ENCODE measurements around the gene LPIN1.
"Not testable (repeated sequence)": the region's sequence is repeated elsewhere in the genome, so short reads cannot be mapped to it uniquely, and the experiment has no call there.

Gene LPIN1

DNA sequence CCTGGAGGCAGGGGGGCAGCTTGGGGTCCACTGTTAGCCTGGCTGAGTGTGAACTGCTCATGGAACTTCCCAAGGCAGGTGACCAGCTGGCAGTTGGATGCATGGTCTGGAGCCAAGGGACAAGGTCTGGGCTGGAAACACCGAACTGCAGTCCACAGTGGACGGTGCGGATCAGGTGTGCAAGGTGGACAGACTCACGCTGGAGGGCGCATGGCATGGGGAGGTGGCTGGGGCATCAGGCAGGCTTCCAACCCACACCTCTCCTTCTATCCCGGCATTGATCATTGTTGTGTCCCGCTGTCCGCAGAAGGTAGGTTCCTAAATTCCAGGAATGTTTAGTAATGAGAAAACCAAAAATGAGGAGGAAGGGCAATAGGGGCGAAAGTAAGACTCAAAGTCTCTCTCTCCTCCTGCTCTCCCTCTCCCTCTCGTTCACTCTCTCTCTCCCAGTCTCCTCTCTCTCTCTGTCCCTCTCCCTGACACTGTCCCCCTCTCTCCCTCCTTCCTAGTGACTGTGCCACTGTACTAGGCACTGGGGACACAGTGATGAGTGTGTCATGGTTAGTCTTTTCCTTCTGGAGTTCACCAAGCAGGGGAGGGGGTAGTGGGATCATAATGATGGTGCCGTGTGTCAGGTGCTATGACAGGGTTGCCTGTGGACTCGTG lies 30.3 kb upstream of the LPIN1 start:
- DNase-seq = no peak

DNA sequence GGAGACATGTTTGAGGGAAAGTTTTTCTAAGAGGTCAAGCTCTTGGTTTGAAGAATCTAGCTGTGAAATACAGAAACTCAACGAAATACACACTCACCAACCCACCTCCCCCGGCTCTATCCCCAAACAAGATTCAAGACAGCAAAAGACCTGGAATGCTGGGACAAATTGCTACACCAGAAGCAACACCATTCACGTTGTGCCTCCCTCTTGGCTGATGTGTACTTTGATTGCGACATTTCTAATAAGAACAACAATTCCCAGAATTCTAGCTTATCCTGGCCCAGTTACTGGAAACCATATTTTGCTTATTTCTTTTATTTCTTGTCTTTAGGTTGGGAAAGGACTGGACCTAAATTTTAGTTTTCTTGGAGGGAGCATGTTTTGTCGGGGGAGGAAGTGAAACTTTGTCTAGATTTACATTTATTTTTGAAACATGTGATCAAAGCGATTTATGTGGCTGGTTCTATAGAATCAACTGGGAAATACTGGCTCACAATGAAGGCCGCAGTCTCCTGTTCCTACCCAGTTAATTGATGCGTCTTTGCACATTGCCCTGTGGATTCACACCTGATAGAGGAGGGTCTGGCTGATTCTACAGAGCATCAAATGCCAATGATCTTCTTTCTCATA lies 29.6 kb upstream of the LPIN1 start:
- DNase-seq = no peak

DNA sequence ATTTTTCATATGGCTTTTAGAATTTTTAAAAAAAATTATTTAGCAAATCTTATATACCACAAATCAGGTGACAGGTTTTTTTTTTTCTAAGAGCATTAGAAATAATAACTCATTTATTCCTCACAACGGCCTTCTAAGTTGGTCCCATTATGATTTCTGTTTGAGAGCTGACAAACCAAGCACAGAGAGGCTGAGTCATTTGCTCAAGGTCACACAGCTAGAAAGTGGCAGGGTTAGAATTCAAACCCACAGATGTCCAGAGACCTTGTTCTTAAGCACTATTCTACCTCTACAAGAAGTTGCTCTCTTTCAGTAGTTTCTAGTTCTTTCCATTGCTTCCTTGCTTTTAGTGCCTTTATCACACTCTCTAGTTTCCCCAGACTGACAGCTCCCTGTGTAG lies 28.8 kb upstream of the LPIN1 start:
- DNase-seq = no peak

DNA sequence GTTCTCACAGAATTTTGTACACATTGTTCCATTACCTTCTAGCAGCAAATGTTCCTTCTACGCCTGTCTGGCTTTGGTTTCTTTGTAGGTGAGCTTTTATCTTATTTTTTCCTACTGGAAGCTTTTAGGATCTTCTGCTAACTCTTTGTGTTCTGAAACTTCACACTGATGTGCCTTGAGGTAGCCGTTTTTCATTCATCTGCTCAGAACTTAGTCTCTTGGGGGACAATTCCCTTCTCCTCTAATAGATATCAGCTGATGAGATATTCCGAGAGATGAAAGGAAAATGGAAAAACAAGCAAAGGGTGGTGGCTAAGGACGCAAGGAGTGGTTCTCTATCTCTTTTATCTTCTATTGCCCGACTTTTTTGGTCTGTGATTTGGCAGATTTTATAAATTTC lies 27.8 kb upstream of the LPIN1 start:
- DNase-seq = no peak

DNA sequence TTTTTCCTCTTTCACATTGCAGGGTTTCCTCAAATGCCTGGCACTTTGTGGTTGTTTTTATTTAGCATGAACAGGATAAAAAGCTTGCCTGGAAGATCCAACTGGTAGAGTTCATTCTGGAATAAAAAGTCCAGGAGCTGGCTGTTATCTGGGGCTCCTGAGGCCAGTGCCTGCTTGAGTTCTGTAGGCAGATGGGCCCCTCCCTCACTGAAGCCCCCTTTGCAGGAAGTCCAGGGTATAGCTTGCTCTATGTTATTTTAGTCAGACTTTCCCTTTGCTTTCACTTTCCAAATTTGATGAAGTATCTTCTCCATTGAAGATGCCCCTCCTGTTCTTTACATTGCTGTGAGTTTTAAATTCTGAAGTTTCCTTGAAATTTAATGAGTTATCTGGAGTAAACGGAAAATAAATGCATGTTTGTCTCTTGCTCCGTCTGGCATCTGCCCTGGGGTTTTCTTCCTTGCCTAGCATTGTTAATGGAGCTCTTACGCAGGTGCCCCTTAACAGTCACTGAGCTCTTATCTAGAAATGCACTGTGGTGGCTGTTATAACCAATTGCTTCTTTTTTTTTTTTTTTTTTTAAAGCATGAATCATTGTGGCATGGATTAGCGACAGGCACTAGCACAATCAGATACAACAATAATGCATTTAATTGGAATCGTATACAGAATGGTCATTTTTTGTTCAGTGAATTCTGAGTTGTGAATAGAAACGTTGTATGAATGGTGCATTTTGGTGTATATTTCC lies 27.0 kb upstream of the LPIN1 start:
- DNase-seq = no peak

DNA sequence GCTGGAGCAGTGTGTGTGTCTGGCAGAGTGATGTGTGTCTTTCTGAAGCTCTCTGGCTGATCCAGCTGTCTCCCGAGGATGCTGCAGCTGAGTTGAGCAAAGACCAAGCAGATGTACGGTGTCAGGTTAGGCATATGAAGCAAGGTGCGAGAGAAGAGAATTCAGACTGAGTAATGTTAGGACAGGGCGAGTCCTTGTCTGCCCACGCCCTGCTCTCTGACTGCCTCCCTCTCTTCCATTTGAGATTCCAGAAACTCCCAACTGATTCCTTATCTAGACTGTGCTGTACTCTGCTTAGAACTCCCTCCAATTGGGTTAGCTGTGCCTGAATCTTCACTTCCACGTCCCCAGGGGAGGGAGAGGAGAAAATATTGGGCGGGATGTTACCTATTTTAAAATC lies 25.7 kb upstream of the LPIN1 start:
- no peak for DNase-seq

DNA sequence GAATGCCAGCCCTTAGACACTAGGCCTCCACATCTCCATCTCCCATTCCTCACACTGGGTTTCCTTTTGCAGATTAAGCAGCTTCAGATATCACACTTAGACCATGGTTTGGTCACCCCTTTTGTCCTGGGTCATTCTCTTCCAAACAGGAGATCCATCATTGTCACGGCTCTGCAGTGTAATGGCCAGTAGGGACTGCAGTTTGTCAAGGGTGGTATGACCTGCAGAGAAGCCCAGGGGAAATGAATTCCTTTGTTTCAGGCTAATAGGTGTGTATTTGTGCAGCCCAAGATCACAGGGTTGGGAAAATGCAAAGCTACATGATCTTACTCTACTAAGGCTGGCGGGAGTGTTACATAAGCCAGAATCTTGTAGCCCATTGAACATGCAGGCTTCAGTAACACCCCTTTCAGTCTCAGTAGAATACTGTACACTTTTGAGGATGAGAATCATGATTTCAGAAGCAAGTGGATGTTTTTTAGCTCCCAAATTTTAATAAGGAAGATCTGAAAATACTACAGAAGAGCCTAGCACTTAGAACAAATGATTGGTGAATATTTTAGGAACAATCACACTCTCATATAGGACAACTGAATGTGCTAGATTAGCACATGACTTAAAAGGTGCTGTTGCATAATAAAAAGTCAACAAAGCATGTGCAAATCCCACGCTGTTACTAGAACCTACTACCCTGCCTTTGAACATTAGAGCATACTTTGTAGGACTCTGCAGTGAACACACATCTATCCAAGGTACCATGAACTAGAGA lies 24.0 kb upstream of the LPIN1 start:
- no peak for DNase-seq

DNA sequence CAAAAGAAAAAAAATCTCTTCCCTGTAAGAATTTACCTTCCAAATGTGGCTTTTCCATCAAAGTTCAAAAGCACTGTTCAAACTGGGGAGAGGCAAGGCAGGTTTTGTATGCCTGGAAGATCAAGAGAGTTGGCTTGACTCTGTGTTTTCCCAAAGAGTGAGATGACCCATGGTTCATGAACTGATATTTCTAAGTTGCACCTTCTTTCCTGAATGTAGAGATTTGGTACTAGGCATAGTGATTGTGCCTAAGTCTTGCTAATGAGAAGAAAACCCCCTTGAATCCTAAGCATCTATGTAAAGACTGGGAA lies 23.4 kb upstream of the LPIN1 start:
- DNase-seq = no peak

DNA sequence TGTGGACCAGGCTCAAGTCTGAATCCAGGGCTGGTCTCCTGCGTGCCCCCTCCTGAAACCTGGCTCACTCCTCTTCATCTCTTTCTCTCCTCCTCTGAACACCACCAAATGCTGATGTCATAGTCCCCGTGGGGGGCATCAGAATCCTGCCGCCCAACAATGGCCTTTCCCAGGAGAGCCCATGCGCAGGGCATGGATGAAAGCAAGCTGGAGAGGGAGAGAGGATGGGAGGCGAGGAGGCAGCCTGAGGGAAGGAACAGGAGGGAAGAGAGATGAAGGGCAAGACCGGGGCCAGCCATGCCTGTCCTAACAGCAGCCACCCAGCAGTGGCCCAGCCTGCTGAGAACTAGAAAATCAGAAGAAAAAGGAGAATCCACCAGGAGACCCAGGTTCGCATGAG lies 22.3 kb upstream of the LPIN1 start:
- DNase-seq = no peak

DNA sequence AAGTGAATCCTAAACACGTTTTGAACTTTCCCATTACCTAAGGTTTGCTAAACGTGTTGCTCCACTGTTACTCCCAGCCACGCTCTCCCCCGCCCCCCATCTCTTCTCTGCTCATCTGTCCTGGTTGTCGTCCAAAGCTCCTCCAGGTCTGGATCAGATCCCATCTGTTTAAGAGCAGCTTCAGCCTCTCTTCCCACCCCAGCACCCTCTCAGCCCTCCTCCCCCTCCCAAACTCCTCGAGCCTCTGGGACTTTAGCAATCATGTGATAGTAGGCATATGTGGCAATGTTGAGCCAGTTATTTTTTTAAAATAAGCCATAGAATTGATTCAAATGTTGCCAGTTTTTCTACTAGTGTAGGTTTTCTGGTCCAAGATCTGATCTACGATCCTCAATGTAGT lies 20.0 kb upstream of the LPIN1 start:
- no peak for DNase-seq

DNA sequence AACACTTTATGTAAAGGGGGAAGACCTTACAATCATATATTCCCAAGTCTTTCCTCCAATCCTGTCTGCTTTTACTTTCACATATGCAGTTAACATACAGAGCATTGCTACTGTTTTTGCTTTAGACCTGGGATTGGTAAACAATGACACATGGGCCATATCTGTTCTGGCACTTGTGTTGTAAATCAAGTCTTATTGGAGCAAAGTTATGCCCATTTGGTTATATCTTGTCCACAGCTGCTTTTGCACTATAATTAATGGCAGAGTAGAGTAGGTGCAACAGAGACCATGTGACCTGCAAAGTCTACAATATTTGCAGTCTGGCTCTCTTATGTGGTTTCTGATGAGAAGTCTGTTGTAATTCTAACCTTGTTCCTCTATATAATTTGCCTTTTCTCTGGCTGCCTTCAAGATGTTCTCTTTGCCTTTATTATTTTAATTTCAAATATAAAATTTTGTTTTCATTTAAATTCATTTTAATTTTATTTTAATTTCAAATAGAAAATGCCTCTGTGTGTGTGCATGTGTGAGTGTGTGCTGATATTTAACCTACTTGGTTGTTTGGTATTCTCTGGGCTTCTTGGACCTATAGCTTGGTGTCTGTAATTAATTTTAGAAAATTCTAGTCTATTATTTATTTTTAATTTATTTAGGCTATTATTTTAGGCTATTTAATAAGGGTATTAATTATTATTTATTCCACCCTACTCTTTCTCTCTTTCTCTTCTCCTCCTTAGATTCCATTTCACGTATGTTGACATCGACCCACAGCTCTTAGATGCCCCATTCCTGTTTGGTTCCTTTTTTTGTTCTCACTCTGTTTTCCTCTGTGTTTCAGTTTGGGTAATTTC lies 16.8 kb upstream of the LPIN1 start:
- DNase-seq = no peak

DNA sequence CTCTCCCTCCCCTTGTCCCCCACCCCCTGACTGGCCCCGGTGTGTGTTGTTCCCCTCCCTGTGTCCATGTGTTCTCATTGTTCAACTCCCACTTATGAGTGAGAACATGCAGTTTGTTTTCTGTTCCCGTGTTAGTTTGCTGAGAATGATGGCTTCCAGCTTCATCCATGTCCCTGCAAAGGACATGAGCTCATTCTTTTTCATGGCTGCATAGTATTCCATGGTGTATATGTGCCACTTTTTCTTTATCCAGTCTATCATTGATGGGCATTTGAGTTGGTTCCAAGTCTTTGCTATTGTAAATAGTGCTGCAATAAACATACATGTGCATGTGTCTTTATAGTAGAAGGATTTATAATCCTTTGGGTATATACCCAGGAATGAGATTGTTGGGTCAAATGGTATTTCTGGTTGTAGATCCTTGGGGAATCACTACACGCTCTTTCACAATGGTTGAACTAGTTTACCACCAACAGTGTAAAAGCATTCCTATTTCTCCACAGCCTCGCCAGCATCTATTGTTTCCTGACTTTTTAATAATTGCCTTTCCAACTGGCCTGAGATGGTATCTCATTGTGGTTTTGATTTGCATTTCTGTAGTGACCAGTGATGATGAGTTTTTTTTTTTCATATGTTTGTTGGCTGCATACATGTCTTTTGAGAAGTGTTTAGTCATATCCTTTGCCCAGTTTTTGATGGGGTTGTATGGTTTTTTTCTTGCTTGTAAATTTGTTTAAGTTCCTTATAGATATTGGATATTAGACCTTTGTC lies 15.0 kb upstream of the LPIN1 start:
- DNase-seq = not testable (repeated sequence)

DNA sequence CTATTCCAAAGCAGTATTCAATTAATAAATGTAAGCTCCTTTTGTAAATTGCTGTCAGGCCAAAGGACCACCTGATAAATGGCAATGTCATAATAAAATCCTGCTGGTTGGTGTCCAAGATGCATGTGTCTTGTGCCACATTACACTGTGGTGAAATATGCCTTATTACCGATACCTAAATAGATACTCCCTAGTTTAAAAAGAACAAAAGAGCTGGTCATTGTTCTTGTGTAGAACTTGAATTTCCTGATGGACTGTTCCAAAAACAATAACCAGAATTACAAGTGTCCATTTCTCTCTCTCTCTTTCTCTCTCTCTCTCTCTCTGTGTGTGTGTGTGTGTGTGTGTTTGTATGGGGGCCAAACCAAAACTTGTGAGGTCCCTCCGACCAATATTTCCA lies 13.8 kb upstream of the LPIN1 start:
- DNase-seq = no peak

DNA sequence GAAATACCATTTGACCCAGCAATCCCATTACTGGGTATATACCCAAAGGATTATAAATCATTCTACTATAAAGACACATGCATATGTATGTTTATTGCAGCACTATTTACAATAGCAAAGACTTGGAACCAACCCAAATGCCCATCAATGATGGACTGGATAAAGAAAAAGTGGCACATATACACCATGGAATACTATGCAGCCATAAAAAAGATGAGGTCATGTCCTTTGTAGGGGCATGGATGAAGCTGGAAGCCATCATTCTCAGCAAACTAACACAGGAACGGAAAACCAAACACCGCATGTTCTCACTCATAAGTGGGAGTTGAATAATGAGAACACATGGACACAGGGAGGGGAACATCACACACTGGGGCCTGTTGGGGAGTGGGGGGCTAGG lies 8.6 kb upstream of the LPIN1 start:
- not testable (repeated sequence) for DNase-seq

DNA sequence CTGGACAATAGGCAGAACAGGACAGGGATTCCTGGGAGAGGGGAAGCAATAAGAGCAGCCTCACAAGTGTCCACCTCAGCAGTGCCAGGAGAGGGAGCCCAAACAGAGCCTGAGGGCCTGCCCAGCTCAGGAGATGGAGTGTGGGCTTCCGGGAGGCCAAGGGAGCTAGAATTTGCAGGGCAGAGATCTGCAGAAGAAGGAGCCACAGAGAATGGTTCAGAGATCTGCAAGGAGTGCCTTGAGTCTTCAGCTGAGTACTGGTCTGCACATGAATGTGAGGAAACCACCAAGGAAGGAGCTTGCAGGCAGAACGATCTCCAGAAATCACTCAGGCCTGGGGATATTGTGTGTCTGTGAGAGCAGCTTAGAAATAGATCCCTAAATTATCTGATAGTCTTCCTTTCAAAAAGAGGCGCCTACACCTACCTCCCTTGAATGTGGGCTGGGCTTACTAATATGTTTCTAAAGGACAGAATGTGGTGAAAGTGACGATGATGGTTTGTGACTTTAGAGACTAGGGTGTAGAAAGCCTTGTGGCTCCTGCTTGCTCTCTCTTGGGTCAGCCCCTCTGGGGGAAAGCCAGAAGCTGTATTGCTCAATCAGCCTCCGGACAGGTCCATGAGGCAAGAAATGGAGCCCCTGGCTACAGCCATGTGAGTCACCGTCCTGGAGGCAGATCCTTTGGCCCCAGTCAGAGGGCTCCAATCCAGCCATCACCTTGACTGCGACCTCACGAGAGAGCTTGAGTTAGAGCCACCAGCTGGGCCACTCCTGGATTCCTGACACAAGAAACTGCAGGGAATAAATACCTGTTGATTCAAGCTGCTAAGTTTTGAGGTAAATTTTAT lies 7.6 kb upstream of the LPIN1 start:
- DNase-seq = peak in 6 of 56 donors; percentile 10 to 49 (median 26)

DNA sequence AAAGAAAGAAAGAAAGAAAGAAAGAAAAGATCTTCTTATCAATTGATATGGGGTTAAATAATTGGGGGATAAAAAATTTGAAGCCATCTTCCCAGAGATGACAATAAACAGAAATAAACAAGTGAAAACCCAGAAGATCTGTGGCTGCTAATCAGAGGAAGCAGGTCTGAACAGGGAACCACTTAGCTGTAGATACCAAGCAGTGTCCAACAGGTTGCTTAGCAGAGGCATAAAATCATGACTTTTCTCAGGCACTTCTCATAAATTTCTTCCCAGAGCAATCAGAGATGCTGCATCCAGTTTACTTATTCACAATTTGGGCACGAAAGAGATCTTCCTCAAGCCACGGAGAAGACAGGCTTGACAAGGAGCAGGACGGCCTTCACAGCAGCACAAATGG lies 5.7 kb upstream of the LPIN1 start:
- DNase-seq = no peak

DNA sequence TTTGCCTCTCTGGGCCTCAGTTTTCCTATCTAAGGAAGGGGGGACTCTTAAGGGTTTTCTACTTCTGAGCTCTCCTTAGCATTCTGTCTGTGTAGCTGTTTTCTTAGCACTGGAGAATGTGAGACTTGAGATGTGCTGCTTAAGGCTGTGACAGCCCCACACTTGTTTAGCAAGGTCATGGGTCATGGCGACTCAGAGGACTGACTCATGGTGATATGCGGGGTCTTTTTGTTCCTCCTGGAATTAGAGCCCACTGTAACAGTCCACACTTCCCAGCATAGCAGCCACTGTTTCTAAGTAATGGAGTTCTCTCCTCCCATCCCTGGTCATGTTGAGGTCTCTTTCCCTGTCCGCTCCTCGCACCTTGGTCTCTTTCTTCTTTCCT lies 4.1 kb upstream of the LPIN1 start:
- DNase-seq = no peak

DNA sequence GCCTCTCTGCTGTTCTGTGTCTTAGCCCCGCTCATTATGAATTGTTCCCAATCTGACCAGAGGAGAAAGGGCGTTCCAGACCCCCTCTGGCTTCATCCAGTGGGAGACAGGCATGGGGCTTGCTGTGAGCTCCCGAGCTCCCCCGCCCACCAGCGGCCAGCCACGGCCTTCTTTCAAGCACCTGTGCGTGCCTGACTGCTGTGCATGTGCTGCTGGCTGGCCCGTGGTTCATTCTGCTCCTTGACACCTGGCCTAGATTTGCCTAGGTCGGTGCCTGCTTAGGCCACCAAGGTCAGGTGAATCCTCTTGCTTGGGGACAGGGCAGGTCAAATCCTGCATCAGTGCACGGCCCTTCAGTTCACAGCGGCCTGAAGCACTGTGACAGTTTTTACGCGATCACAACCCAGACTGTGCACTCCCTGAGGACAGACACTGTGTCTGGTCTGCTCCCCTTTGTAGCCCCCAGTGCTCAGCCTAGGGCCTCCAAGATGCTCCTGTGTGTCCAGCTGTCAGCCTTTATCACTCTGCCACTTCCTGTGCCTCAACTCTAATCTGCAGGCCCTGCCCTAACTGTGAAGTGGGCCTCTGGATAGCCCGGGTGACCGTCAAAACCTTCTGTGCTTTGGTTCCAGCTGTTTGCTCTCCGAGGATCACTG lies 3.6 kb upstream of the LPIN1 start:
- DNase-seq = no peak

DNA sequence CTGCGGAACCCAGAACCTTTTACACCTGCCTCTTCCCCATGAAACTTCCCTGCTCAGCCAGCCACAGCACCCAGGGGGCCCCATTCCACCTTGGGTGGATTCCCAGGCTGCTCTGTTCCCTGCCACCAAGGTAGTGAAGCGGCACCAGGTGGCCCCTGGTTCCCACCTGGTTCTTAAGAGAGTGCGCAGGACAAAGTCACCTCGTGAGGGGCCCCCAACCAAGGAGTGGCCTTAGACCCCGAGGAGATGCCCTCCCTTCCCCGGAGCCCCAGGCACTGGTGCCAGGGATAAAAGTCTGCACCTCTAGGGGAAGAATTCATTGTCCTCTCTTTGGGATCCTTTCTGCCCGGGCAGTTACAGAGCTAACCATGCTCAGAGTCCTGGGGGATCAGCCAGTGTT lies 3.1 kb upstream of the LPIN1 start:
- DNase-seq = no peak
